Transverse colon (tissue), 4 donors: ENCODE results near the gene SEC22C. TPM values are rescaled to one million over a fixed set of nuclear protein-coding genes. Genes with fewer than 3 reads are reported as not detected.

Experiments
- DNase-seq: peaks from one replicate; pipeline ENCODE4 v3.0.0-alpha.2; 2019
- H3K27ac ChIP-seq, 4 donors: fragments of 200-600 bp; sonication (generic); 2 replicates each; pipeline ENCODE4 v1.5.1; 2016 to 2018; ENCODE audit warnings: inconsistent platforms in 4 of 4
- H3K27me3 ChIP-seq: fragments of 200-600 bp; sonication (generic); 2 replicates; pipeline ENCODE4 v1.5.1; 2017; ENCODE audit warnings: inconsistent platforms
- H3K36me3 ChIP-seq, 4 donors: fragments of 200-600 bp; sonication (generic); 2 replicates each; pipeline ENCODE4 v1.5.1; 2017 to 2019; ENCODE audit warnings: inconsistent platforms in 4 of 4
- H3K4me1 ChIP-seq, 4 donors: fragments of 200-600 bp; sonication (generic); 2 replicates each; pipeline ENCODE4 v1.5.1; 2017 to 2020; ENCODE audit warnings: inconsistent platforms in 4 of 4
- H3K4me3 ChIP-seq, 4 donors: fragments of 200-600 bp; sonication (generic); 1 replicate in 1 of 4; 2 replicates in 3 of 4; pipeline versions ENCODE4 v1.5.1 to v1.6.1; 2017 to 2019; ENCODE audit warnings: inconsistent platforms in 4 of 4
- H3K9me3 ChIP-seq, 2 donors: fragments of 200-600 bp; sonication (generic); 2 replicates each; pipeline ENCODE4 v1.5.1; 2017 to 2019; ENCODE audit warnings: inconsistent platforms in 2 of 2
- EP300 ChIP-seq: sonication (generic); formaldehyde crosslinking; IDR thresholded peaks from one replicate; pipeline ENCODE4 v1.6.1; 2017; ENCODE audit warnings: antibody characterized with exemption, low read depth
- POLR2A ChIP-seq: fragments of 450-650 bp; IDR thresholded peaks from one replicate; pipeline ENCODE4 v1.6.1; 2016; ENCODE audit warnings: antibody characterized with exemption, mild to moderate bottlenecking, moderate library complexity
- POLR2AphosphoS5 ChIP-seq, 3 donors: sonication (generic); formaldehyde crosslinking; IDR thresholded peaks; one replicate each; pipeline ENCODE4 v1.6.1; 2016; ENCODE audit warnings: antibody characterized with exemption in 3 of 3
- WGBS, 2 donors: methylation state at CpG; one replicate each; pipeline ENCODE4 v1.1.5; 2018; ENCODE audit warnings: low coverage in 1 of 2; 5-methylcytosine and 5-hydroxymethylcytosine counted together
- in situ Hi-C, 4 donors: fragments of 200-750 bp; cut with MboI; loops; one replicate each; pipeline versions ENCODE4 v1.15.0 to v1.15.1; 2017; ENCODE audit warnings: low sequenced_read_pairs in 3 of 4, low pct_ligation_motif_present in 1 of 4, low pct_unique_long_range_greater_than_20kb in 1 of 4
- intact Hi-C: fragments of 100-400 bp; cut with DNase I; formaldehyde crosslinking; loops from one replicate; pipeline ENCODE4 v1.15.1; 2023; ENCODE audit warnings: low total_unique reads
- total RNA-seq, 4 donors: library from RNA; depleted of rRNA; stranded (reverse); fragments of >200 nt; gene quantifications; one replicate each; pipeline ENCODE4 v1.1.0, GENCODE V29; 2016
- TF ChIP-seq, protein P1 (sequence below), 5 experiments: fragments of 200-600 bp in 3 of 5; fragments of 450-650 bp in 2 of 5; sonication (generic) in 3 of 5; IDR thresholded peaks; 1 replicate in 2 of 5; 2 replicates in 3 of 5; pipeline ENCODE4 v1.5.1; 2016 to 2017; ENCODE audit warnings: antibody characterized with exemption in 5 of 5, inconsistent platforms in 3 of 5, mild to moderate bottlenecking in 2 of 5, moderate library complexity in 1 of 5

SEC22C gene
- total RNA-seq, 4 donors from 2014 or later = 22.7 to 66.3 (median 32.1) TPM

DNA sequence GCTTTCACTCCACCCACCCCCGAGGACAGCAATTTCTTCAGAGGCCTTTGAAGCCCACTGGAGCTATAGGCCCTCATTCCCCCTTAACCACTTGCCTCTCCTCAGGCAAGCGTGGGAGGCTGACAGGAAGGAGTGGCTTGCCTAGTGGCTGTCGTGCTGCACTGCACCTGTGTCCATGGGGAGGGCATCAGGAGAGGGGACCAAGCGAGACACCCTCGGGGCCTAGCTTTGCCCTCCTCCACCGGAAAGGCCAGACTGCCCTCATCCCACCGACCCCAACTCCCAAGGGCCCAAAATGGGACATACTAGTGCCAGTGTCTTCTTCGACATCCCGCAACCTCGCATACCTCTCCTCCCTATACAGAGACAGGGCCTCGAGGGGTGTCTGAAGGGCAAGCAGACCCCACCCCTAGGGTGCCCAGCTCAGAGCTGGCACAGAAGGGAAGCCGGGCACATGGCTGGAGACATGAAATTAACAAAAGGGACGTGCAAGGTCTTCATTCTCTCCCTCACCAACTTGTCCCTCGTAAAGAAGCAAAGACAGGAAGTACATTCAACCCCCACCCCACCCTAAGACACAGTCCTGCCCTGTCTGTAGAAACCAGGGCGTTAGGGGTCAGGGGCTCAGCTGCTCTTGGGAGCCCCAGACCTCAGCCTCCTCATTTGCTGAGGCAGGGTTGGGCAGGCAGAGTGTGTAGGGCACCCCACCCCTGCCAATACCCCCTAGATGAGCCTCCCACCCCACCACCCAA lies 55.0 kb downstream of the SEC22C start:
- TF ChIP-seq, protein P1, sequence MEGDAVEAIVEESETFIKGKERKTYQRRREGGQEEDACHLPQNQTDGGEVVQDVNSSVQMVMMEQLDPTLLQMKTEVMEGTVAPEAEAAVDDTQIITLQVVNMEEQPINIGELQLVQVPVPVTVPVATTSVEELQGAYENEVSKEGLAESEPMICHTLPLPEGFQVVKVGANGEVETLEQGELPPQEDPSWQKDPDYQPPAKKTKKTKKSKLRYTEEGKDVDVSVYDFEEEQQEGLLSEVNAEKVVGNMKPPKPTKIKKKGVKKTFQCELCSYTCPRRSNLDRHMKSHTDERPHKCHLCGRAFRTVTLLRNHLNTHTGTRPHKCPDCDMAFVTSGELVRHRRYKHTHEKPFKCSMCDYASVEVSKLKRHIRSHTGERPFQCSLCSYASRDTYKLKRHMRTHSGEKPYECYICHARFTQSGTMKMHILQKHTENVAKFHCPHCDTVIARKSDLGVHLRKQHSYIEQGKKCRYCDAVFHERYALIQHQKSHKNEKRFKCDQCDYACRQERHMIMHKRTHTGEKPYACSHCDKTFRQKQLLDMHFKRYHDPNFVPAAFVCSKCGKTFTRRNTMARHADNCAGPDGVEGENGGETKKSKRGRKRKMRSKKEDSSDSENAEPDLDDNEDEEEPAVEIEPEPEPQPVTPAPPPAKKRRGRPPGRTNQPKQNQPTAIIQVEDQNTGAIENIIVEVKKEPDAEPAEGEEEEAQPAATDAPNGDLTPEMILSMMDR (IDR thresholded peaks at IDR 0.05) = no peak
- TF ChIP-seq POLR2AphosphoS5 (IDR thresholded peaks at IDR 0.05) (no peak), EP300 (no peak), POLR2A (no peak)
- in situ Hi-C loops (loop anchor here in 2 of 4 donors (25.0 kb wide), 1 partner anchor 289 kb away; no protein-coding TSS in a partner anchor), intact Hi-C loops (no loop called here)
- no peak for DNase-seq
- Histone ChIP-seq H3K27ac (no peak overlapping the region), H3K9me3 (no peaks in the 10 kb centered on the region), H3K36me3 (no peaks in the 10 kb centered on the region), H3K4me1 (no peaks in the 10 kb centered on the region), H3K4me3 (no peak overlapping the region), H3K27me3 (no peaks in the 10 kb centered on the region)
- 74 to 80% methylated on average over 2 to 15 of the region's 15 CpGs for WGBS, 2 donors

DNA sequence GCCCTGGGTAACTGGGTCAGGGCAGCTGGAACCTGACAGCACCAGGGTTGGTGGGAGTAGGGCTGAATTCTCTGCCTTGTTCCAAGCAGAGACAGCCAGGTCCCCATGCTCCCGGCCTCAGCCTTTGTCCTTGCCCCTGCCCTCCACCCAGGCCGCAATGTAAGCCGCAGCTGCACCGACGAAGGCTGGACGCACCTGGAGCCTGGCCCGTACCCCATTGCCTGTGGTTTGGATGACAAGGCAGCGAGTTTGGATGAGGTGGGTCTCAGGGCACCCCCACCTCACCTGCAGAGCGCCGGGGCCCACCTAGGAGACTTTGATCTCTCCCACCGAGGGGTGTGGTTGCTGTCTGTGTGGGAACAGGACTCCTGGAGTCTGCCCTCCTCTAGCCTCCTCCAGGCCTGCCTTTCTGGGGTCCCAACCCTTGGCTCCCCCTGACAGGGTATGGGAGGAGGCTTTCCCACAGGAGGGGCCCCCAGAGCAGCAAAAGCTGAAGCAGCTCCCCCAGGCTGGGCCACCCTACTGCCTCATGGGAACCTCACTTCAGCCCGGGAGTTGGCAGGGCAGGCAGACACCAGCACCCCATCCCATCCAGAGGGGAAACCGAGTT lies 55.9 kb downstream of the SEC22C start:
- 96% methylated on average over 13 of the region's 13 CpGs; no CpG with 5 or more reads in 1 of the 2 donors for WGBS, 2 donors
- intact Hi-C loops = no loop called here
- Histone ChIP-seq H3K4me1 (no peaks in the 10 kb centered on the region), H3K4me3 (no peak overlapping the region), H3K9me3 (no peaks in the 10 kb centered on the region), H3K27ac (no peak overlapping the region), H3K36me3 (no peaks in the 10 kb centered on the region), H3K27me3 (no peaks in the 10 kb centered on the region)
- in situ Hi-C loops = loop anchor here in 2 of 4 donors (25.0 kb wide), 1 partner anchor 289 kb away; no protein-coding TSS in a partner anchor
- no peak for TF ChIP-seq EP300
- no peak for TF ChIP-seq POLR2A
- TF ChIP-seq, protein P1 (IDR thresholded peaks at IDR 0.05) = no peak
- TF ChIP-seq POLR2AphosphoS5 (IDR thresholded peaks at IDR 0.05) = no peak
- DNase-seq = no peak

GRCh38 chr3:42525212-42525611 lies 56.6 kb downstream of the SEC22C start:
- no peak overlapping the region for H3K4me3 ChIP-seq
- peaks cover 0 to 6% (median 0%) of the 10 kb centered on the region in 4 donors for H3K4me1 ChIP-seq
- intact Hi-C loops (no loop called here), in situ Hi-C loops (loop anchor here in 2 of 4 donors (25.0 kb wide), 1 partner anchor 288 kb away; no protein-coding TSS in a partner anchor)
- no peaks in the 10 kb centered on the region for H3K27me3 ChIP-seq
- H3K36me3 ChIP-seq = no peaks in the 10 kb centered on the region
- TF ChIP-seq POLR2A (no peak), EP300 (no peak), POLR2AphosphoS5 (IDR thresholded peaks at IDR 0.05) (no peak)
- TF ChIP-seq, protein P1 (IDR thresholded peaks at IDR 0.05) = no peak
- H3K27ac ChIP-seq = no peak overlapping the region
- 88% methylated on average over 3 of the region's 4 CpGs; no CpG with 5 or more reads in 1 of the 2 donors for WGBS, 2 donors
- no peaks in the 10 kb centered on the region for H3K9me3 ChIP-seq
- DNase-seq = no peak

GRCh38 chr3:42524751-42525150 lies 57.0 kb downstream of the SEC22C start:
- Histone ChIP-seq H3K36me3 (no peaks in the 10 kb centered on the region), H3K27ac (no peak overlapping the region), H3K4me3 (no peak overlapping the region), H3K9me3 (no peaks in the 10 kb centered on the region), H3K27me3 (no peaks in the 10 kb centered on the region), H3K4me1 (peaks cover 2 to 11% (median 4%) of the 10 kb centered on the region in 4 donors)
- intact Hi-C loops (no loop called here), in situ Hi-C loops (loop anchor here in 2 of 4 donors (25.0 kb wide), 1 partner anchor 287 kb away; no protein-coding TSS in a partner anchor)
- TF ChIP-seq EP300 (no peak), POLR2AphosphoS5 (IDR thresholded peaks at IDR 0.05) (no peak), POLR2A (no peak)
- TF ChIP-seq, protein P1 (IDR thresholded peaks at IDR 0.05) = no peak
- DNase-seq = no peak
- 80% methylated on average over 3 of the region's 3 CpGs for WGBS, 2 donors
